Activated CD8-positive, alpha-beta memory T cell treated with anti-CD3 and anti-CD28 coated beads, Interleukin-2, amount 50 U/mL, for 4 hours (primary cell): ENCODE measurements around the gene CPXM1.

Experiments used
- DNase-seq: peaks from one replicate; pipeline ENCODE4 v3.0.0-alpha.2; 2020

Gene CPXM1

GRCh38 chr20:2747676-2748235 lies 52.7 kb downstream of the CPXM1 start:
- no peak for DNase-seq

- DNase-seq, result no peak
Measured at GRCh38 chr20:2746636-2747265, 53.7 kb downstream of the CPXM1 start.

GRCh38 chr20:2745936-2746635 lies 54.3 kb downstream of the CPXM1 start:
- DNase-seq, result no peak

- DNase-seq, result no peak
Measured at GRCh38 chr20:2745060-2745910, 55.1 kb downstream of the CPXM1 start.
